Gastroesophageal sphincter (tissue), 3 donors: ENCODE results near the gene CDK18.

Experiments
- POLR2A ChIP-seq, 2 donors: fragments of 450-650 bp; IDR thresholded peaks; one replicate each; pipeline ENCODE4 v1.6.1; 2017; ENCODE audit warnings: antibody characterized with exemption in 2 of 2, mild to moderate bottlenecking in 2 of 2, moderate library complexity in 1 of 2
- TF ChIP-seq, protein P1 (sequence below), 4 experiments: fragments of 200-600 bp in 2 of 4; fragments of 450-650 bp in 2 of 4; sonication (generic) in 1 of 4; IDR thresholded peaks; one replicate each; pipeline ENCODE4 v1.5.1; 2017 to 2019; ENCODE audit warnings: antibody characterized with exemption in 4 of 4, mild to moderate bottlenecking in 2 of 4, moderate library complexity in 2 of 4

DNA sequence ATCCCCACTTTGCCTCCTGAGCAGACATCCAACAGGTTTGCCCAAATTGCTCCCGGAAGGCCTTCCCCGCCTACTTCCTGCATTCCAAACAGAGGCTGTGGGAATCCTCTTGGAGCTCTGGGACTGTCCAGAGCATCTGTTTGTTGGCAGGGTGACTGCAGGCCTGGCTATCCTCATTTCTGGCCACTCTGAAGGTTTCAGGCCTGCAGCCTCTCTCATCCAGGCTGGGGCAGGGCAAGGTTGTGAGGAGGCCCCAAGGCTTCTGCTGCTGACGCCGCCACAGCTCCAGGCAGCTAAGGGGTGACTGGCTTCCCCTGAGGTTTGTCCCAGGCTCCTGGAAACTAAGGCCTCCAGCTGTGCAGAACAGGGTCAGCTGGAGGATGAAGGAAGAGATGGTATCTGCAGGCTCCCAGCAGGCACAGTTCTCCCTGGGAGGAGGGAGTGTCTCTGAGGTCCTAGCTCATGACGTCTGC is 11.3 kb downstream of the CDK18 start:
- TF ChIP-seq, protein P1, sequence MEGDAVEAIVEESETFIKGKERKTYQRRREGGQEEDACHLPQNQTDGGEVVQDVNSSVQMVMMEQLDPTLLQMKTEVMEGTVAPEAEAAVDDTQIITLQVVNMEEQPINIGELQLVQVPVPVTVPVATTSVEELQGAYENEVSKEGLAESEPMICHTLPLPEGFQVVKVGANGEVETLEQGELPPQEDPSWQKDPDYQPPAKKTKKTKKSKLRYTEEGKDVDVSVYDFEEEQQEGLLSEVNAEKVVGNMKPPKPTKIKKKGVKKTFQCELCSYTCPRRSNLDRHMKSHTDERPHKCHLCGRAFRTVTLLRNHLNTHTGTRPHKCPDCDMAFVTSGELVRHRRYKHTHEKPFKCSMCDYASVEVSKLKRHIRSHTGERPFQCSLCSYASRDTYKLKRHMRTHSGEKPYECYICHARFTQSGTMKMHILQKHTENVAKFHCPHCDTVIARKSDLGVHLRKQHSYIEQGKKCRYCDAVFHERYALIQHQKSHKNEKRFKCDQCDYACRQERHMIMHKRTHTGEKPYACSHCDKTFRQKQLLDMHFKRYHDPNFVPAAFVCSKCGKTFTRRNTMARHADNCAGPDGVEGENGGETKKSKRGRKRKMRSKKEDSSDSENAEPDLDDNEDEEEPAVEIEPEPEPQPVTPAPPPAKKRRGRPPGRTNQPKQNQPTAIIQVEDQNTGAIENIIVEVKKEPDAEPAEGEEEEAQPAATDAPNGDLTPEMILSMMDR (IDR thresholded peaks at IDR 0.05) = no peak
- TF ChIP-seq POLR2A (IDR thresholded peaks at IDR 0.05) = no peak
